HS-27A (cell line): ENCODE results near the gene C11orf65.
A peak's percentile ranks its signal among the peaks of the same experiment; 100 is the strongest.
"Not testable (repeated sequence)": the region's sequence is repeated elsewhere in the genome, so short reads cannot be mapped to it uniquely, and the experiment has no call there.

Experiments
- DNase-seq: peaks from one replicate; pipeline ENCODE4 v3.0.0-alpha.2; 2012; ENCODE audit warnings: low read depth, missing footprints

The C11orf65 gene

GRCh38 chr11:108474664-108475463 lies 7.5 kb upstream of the C11orf65 start:
- DNase-seq, result no peak

GRCh38 chr11:108472681-108473080 lies 5.4 kb upstream of the C11orf65 start:
- DNase-seq, result no peak

DNA sequence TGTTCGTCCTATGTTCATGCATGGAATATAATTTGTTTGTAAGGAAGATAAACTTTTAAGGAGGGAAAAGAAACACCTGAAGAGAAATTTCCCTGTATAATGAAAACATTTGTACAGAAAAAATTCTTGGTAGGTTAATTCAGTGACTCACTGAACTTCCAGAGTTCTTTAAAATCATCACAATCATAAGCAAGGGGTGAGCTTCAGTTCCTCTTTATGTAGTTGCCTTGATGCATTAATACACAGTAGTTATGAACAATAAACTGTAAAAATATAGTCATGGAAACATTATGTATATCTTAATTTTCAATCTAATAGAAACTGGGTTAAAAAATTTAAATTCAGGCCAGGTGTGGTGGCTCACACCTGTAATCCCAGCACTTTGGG lies 1.1 kb upstream of the C11orf65 start:
- no peak for DNase-seq

DNA sequence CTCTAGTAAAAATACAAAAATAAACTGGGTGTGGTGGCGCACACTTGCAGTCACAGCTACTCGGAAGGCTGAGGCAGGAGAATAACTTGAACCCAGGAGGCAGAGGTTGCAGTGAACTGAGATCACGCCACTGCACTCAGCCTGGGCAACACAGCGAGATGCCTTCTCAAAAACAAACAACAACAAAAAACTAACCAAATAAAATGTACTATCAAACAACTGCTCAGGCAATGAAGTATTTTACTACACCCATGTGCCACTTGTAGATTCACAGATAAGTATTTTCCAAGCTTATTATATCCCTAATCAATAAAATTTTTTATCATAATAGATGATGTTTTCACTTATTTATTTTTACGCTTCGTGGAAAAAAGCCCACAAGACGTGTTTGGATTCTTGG lies 924 bp downstream of the C11orf65 start:
- no peak for DNase-seq

- DNase-seq, result no peak
Measured at GRCh38 chr11:108453207-108453835, 14.0 kb downstream of the C11orf65 start.

DNA sequence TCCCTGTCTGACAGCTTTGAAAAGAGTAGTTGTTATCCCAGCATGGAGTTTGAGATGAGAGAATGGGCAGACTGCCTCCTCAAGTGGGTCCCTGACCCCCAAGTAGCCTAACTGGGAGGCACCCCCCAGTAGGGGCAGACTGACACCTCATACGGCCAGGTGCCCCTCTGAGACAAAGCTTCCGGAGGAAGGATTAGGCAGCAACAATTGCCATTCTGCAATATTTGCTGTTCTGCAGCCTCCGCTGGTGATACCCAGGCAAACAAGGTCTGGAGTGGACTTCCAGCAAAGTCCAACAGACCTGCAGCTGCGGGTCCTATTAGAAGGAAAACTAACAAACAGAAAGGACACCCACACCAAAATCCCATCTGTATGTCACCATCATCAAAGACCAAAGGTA lies 25.9 kb downstream of the C11orf65 start:
- not testable (repeated sequence) for DNase-seq

GRCh38 chr11:108436594-108436993 lies 30.7 kb downstream of the C11orf65 start:
- DNase-seq, result no peak

DNA sequence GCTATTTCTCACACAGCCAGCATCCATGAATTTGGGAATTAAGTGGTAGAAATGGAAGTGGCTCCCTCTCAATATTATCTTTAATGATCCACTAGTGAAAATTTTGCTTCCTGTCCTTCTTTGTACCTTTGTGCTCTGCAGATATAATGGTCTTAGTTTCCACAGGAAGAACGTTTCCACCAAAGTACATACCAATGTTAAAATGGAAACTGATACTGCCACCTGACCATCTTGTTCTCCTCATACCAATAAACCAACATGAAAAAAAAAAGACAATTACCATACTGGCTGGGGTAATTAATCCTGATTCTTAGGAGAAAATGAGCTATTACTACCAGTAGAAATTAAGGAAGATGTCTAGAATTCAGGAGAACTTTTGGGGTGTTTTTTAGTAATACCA lies 32.3 kb downstream of the C11orf65 start:
- no peak for DNase-seq

GRCh38 chr11:108432783-108433182 lies 34.5 kb downstream of the C11orf65 start:
- DNase-seq, result peak; percentile 76

DNA sequence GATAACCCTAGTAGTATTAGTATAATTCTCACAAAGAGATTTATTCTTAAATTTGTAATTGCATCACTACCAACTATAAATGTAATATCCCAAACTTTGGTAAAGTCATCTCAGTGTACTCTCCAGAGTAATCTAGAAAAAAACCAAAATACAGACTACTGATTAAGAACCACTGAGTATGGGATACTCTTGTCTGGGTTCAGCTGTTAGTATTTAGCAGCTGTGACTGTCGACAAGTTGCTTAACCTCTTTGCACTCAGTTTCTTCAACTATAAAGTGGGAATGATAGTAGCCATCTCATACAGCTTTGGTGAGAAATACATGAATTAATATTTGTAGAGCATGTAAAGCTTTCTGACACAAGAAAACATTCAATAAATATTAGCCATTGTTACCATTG lies 35.3 kb downstream of the C11orf65 start:
- DNase-seq, result no peak

DNA sequence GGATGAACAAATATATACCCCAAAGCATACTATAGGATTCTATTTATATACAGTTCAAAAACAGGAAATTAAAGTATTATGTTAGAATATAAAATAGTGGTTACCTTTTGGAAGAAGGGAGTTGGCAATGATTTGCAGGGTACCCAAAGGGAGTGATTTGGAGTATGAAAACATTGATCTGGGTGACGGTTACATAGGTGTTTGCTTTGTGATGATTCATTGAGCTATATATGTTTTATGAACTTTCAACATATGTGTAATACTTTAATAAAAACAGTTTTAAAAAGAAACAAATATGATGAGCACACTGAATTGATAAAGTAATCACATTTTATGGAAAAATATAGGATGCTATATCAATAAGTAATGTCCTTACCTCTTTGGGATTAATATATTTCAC lies 36.0 kb downstream of the C11orf65 start:
- no peak for DNase-seq

DNA sequence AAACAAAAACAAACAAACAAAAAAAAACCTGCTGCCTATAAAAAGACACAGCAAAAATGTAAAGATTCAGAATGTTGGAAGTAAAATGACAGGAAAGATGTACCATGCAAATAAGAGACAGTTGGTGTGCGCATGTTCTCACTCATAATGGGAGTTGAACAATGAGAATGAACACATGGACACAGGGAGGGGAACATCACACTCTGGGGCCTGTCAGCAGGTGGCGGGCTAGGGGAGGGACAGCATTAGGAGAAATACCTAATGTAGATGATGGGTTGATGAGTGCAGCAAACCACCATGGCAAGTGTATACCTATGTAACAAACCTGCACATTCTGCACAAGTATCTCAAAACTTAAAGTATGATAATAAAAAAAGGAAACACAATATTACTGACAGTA lies 49.8 kb downstream of the C11orf65 start:
- not testable (repeated sequence) for DNase-seq

DNA sequence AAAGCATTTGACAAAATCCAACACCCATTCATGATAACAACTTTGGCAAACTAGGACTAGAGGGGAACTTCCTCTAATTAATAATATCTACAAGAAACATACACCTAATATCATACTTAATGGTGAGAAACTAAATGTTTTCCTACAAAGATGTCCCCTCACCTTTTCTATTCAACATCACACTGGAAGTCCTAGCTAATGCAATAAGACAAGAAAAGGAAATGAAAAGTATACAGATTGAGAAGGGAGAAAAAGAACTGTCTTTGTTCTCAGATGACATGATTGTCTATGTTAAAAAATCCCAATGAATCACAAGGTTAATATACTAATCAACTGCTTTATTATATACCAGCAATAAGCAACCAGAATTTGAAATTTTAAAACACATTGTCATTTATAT lies 52.4 kb downstream of the C11orf65 start:
- no peak for DNase-seq

DNA sequence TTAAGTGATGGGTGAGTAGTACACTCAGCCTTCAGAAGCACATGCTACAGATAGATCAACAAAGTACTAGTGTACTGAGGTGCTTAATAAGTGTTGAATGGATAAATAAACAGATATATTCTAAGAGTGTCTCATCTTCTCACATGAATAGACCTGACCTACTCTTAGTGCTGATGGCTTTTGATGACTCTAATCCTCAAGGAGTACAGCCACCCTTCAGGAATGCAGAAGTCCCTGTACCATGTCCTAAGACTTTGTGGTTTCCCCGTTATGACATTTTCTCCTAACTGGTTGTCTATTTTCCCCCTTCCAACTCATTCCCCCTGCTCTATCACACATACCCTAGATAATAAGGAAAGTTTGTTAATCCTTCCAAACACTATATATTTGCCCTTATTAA lies 61.6 kb downstream of the C11orf65 start:
- DNase-seq, result no peak

DNA sequence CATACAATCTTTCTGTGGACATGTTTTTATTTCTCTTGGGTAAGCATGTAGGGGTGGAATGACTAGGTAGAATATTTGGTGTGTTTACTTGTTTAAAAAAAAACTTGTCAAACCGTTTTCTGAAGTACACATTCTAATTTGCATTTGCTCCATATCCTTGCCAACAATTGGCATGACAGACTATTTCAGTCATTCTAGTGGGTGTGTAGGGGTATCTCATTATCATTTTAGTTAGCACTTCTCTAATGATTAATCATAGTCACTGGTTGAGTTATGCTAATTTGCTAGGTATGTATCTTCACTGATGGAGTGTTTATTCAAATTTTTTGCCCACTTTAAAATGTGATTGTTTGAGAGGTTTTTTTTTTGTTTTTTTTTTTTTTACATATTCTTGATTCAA lies 64.3 kb downstream of the C11orf65 start:
- no peak for DNase-seq

DNA sequence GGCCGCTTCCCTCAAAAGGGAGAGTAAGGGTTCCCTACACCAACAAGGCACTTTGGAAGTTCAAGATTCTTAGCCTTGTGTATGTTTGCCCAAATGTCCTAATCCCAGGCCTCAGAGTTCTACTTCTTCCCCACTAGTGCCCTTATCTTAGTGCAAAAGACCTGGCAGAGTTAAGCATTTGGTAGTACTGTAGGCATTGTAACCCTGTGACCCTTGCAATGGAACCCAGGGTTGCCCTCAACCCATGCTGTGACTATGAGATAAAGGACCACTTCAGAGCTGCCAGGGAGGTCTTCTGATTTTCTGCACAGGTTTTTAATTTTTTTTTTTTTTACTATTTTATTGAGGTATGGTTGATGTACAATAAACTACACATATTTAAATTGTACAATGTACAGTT lies 65.1 kb downstream of the C11orf65 start:
- DNase-seq, result no peak

DNA sequence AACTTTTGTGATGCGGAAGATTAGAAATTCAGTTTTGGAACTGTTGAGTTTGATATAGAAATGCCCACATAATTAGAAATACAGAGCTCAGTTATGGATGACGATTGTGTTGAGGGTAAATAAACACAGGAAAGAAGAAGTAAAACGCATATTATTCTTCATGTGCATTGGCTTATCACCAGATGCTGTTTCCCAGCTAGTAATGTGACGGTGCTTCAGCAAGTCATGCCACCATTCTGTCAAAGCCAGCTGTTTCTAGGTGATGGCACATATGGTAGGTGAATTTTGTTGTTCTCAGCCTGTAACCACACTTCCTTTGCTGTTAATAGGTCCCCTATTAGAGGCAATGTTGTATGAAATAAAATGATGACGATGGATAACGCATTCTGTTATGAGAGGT lies 68.9 kb downstream of the C11orf65 start:
- DNase-seq, result no peak

DNA sequence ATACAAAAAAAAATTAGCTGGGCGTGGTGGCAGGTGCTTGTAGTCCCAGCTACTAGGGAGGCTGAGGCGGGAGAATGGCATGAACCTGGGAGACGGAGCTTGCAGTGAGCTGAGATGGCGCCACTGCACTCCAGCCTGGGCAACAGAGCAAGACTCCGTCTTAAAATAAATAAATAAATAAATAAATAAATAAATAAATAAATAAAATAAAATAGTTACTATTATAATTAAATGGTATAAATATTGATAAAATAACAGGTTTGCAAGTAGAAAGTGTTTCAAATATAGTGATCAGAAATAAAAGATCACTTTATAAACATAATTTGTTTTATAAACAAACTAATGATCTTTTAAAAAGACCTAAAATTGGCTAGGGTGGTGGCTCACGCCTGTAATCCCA lies 70.7 kb downstream of the C11orf65 start:
- not testable (repeated sequence) for DNase-seq

GRCh38 chr11:108394744-108395284 lies 72.5 kb downstream of the C11orf65 start:
- no peak for DNase-seq

- DNase-seq, result no peak
Measured at GRCh38 chr11:108393046-108393445, 74.3 kb downstream of the C11orf65 start.

DNA sequence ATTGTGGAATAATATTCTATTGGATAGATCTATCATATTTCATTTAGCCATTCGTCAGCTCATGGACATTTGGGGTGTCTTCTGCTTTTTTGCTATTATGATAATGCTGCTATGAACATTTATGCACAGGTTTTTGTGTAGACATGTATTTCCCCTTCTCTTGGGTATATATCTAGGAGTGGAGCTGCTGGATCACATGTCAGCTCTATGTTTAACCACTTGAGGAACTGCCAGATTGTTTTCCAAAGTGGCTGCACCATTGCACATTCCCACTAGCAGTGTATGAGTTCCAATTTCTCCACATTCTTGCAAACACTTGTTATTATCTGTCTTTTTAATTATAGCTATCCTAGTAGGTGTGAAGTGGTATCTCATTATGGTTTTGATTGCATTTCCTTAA lies 75.0 kb downstream of the C11orf65 start:
- DNase-seq, result no peak

- DNase-seq, result no peak
Measured at GRCh38 chr11:108388576-108388975, 78.8 kb downstream of the C11orf65 start.

GRCh38 chr11:108373505-108373904 lies 93.8 kb downstream of the C11orf65 start:
- not testable (repeated sequence) for DNase-seq

GRCh38 chr11:108370990-108371389 lies 96.3 kb downstream of the C11orf65 start:
- DNase-seq, result no peak
